CD4-positive, alpha-beta T cell treated with Interleukin-15 for 4 hours (primary cell): ENCODE measurements around the gene PAWR.
"Not testable (repeated sequence)": the region's sequence is repeated elsewhere in the genome, so short reads cannot be mapped to it uniquely, and the experiment has no call there.

Source experiments
- DNase-seq: peaks from one replicate; pipeline ENCODE4 v3.0.0-alpha.2; 2020; ENCODE audit warnings: low spot score

PAWR gene

GRCh38 chr12:79686171-79686570, 4.6 kb downstream of the PAWR start:
- DNase-seq: no peak

GRCh38 chr12:79685068-79685467, 5.7 kb downstream of the PAWR start:
- DNase-seq: no peak

- not testable (repeated sequence) for DNase-seq
Measured at GRCh38 chr12:79684338-79684737, 6.4 kb downstream of the PAWR start.

GRCh38 chr12:79682593-79682992, 8.2 kb downstream of the PAWR start:
- DNase-seq: no peak

- DNase-seq: no peak
Measured at GRCh38 chr12:79681008-79681590, 9.7 kb downstream of the PAWR start.

- no peak for DNase-seq
Measured at GRCh38 chr12:79680051-79680450, 10.7 kb downstream of the PAWR start.

- DNase-seq: no peak
Measured at GRCh38 chr12:79678306-79678705, 12.5 kb downstream of the PAWR start.

GRCh38 chr12:79677672-79678071, 13.1 kb downstream of the PAWR start:
- DNase-seq: no peak

GRCh38 chr12:79676579-79676978, 14.2 kb downstream of the PAWR start:
- DNase-seq: no peak

GRCh38 chr12:79674629-79675028, 16.1 kb downstream of the PAWR start:
- DNase-seq: no peak

- no peak for DNase-seq
Measured at GRCh38 chr12:79673354-79673753, 17.4 kb downstream of the PAWR start.

- no peak for DNase-seq
Measured at GRCh38 chr12:79668113-79668512, 22.7 kb downstream of the PAWR start.

- DNase-seq: no peak
Measured at GRCh38 chr12:79665212-79665887, 25.4 kb downstream of the PAWR start.

GRCh38 chr12:79664518-79664917, 26.2 kb downstream of the PAWR start:
- no peak for DNase-seq

- no peak for DNase-seq
Measured at GRCh38 chr12:79662046-79662811, 28.5 kb downstream of the PAWR start.

- no peak for DNase-seq
Measured at GRCh38 chr12:79661629-79662028, 29.1 kb downstream of the PAWR start.

GRCh38 chr12:79659961-79660431, 30.8 kb downstream of the PAWR start:
- DNase-seq: no peak

- no peak for DNase-seq
Measured at GRCh38 chr12:79658221-79658620, 32.5 kb downstream of the PAWR start.

- DNase-seq: no peak
Measured at GRCh38 chr12:79657136-79657535, 33.6 kb downstream of the PAWR start.

- DNase-seq: no peak
Measured at GRCh38 chr12:79655036-79655435, 35.7 kb downstream of the PAWR start.

GRCh38 chr12:79652521-79652920, 38.2 kb downstream of the PAWR start:
- no peak for DNase-seq

GRCh38 chr12:79650440-79650839, 40.3 kb downstream of the PAWR start:
- no peak for DNase-seq

GRCh38 chr12:79648881-79649280, 41.9 kb downstream of the PAWR start:
- no peak for DNase-seq
